Effector memory CD8-positive, alpha-beta T cell (primary cell): Measurements from ENCODE around the gene LRRC75A.
A peak's percentile ranks its signal among the peaks of the same experiment; 100 is the strongest.

Experiments
- ATAC-seq: fragments of 150-1000 bp; cut with Tn5 transposase; replicated peaks from 2 replicates; pipeline ENCODE4 v1.10.0; 2021; ENCODE audit warnings: mild to moderate bottlenecking, moderate library complexity
- DNase-seq, 3 experiments: peaks; one replicate each; pipeline ENCODE4 v3.0.0; 2021
- H3K27ac Mint-ChIP-seq, 2 donors: one replicate each; pipeline ENCODE4 v1.8.0; 2022; ENCODE audit warnings: mild to moderate bottlenecking in 2 of 2, mixed read lengths in 2 of 2, moderate library complexity in 2 of 2
- H3K27me3 Mint-ChIP-seq, 2 donors: one replicate each; pipeline ENCODE4 v1.8.0; 2022; ENCODE audit warnings: mixed read lengths in 2 of 2
- H3K36me3 Mint-ChIP-seq: one replicate; pipeline ENCODE4 v1.8.0; 2022; ENCODE audit warnings: mild to moderate bottlenecking, moderate library complexity, mixed read lengths; ENCODE audit not compliant: insufficient read depth
- H3K4me1 Mint-ChIP-seq, 2 donors: one replicate each; pipeline ENCODE4 v1.8.0; 2022; ENCODE audit warnings: low read depth in 2 of 2, mixed read lengths in 2 of 2
- H3K4me3 Mint-ChIP-seq, 2 donors: one replicate each; pipeline ENCODE4 v1.8.0; 2022; ENCODE audit warnings: mild to moderate bottlenecking in 2 of 2, mixed read lengths in 2 of 2, moderate library complexity in 2 of 2
- H3K9me3 Mint-ChIP-seq, 2 donors: one replicate each; pipeline ENCODE4 v1.8.0; 2022; ENCODE audit warnings: mixed read lengths in 2 of 2

Gene LRRC75A

GRCh38 chr17:16438557-16439302, 53.3 kb downstream of the LRRC75A start:
- H3K4me1 Mint-ChIP-seq, result peaks cover 51 to 66% of the 10 kb centered on the region in 2 donors
- peak overlapping the region; percentile 98 to 99 for H3K4me3 Mint-ChIP-seq
- H3K36me3 Mint-ChIP-seq, result peaks cover 56% of the 10 kb centered on the region
- H3K27me3 Mint-ChIP-seq, result no peaks in the 10 kb centered on the region
- H3K27ac Mint-ChIP-seq, result peak overlapping the region; percentile 99
- no peaks in the 10 kb centered on the region for H3K9me3 Mint-ChIP-seq
- ATAC-seq (peak; percentile 77), DNase-seq (peak; percentile 90 to 91 (median 91))

DNA sequence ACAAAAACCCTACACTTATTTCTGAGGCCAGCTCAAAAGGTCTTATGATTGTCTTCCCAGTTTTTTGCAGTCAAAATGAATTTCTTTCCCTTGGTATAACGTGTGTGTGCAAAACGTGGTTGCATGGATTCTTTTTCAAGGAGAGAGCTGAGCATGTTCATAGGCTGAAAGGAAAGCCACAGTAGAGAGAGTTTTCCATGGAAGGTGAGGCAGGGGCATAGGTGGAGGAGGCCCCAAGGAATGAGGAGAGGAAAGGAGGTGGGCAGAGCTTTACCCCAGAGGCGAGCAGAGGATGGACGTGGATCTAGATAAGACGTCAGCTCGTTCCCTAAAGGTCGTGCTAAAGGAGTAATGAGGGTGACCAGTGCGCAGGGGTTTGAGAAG, 53.8 kb downstream of the LRRC75A start:
- DNase-seq, result no peak
- Mint-ChIP-seq H3K4me1 (peaks cover 50 to 66% of the 10 kb centered on the region in 2 donors), H3K4me3 (peak overlapping the region; percentile 98 to 99), H3K36me3 (peaks cover 61% of the 10 kb centered on the region), H3K9me3 (no peaks in the 10 kb centered on the region), H3K27me3 (no peaks in the 10 kb centered on the region), H3K27ac (peak overlapping the region; percentile 99)
- no peak for ATAC-seq

DNA sequence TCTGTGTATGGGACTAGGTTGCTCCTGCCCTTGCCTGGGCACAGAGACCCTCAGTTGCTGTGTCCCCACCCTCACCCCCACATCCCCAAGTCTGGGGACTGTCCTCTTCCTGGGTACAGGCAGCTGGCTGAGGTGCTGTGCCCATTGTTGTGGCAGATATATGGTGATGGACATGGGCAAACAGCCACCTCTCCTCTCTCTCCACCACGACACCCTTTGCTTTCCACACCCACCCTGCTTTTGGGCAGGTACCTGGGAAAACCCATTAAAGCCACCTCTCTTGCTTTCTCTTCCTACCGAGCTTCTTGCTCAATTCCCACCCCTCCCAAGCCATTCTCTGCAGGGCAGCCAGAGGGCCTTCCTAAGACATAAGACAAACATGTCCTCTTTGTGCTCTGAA, 54.9 kb downstream of the LRRC75A start:
- Mint-ChIP-seq H3K27ac (peak overlapping the region; percentile 85 to 99), H3K4me1 (peaks cover 40 to 56% of the 10 kb centered on the region in 2 donors), H3K4me3 (no peak overlapping the region), H3K27me3 (no peaks in the 10 kb centered on the region), H3K9me3 (no peaks in the 10 kb centered on the region), H3K36me3 (peaks cover 70% of the 10 kb centered on the region)
- ATAC-seq, result no peak
- DNase-seq, result no peak

DNA sequence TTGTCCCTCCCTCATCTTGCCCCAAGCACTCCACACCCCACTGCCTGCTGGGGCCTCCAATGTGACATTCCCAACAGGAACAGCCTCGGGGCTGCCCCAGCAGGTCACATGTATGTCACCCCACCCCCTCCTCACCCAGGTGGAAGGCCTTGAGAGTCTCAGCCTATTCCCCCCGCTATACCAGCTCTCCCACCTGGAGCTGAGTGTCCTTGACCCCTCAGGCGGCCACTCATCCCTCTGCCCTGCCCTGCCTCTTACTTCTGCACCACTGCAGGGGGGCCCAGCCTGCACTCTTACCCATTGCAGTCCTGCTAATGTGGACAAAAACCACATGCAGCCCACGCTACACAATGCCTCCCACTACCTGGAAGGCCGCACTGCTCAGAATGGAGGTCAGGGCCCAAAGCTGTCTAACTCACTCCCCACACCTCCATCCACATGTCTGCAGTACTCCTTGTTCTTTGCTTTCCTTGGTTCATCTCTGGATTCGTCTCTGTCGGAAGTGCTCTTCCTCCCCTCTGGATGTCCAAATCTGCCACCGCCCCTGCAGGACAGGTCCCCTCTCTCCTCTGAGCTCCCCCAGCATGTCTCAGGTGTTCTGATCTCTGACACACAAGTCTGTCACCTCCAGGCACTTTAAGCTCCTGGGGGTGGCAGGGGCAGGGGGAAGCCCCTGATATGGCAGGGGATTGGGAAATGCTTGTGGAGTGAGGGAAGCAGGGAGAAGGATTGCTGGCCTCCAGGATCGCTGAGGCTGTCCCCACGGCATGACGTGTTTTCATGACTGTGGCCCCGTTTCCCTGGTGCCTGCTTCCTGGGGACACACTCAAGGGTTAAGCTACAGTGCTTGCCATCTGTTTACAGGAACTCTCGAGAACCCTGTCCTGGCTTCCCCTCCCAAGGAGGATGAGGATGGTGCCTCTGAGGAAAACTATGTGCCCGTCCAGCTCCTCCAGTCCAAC, 55.8 kb downstream of the LRRC75A start:
- peaks cover 36 to 48% of the 10 kb centered on the region in 2 donors for H3K4me1 Mint-ChIP-seq
- no peak for DNase-seq
- ATAC-seq, result no peak
- no peaks in the 10 kb centered on the region for H3K27me3 Mint-ChIP-seq
- peak overlapping the region; percentile 81 to 99 for H3K27ac Mint-ChIP-seq
- no peaks in the 10 kb centered on the region for H3K9me3 Mint-ChIP-seq
- peaks cover 62% of the 10 kb centered on the region for H3K36me3 Mint-ChIP-seq
- no peak overlapping the region for H3K4me3 Mint-ChIP-seq

- Mint-ChIP-seq H3K4me3 (no peak overlapping the region), H3K27ac (peak overlapping the region; percentile 81 to 99)
Observed at GRCh38 chr17:16434662-16435061, 57.3 kb downstream of the LRRC75A start.

GRCh38 chr17:16433514-16433913, 58.5 kb downstream of the LRRC75A start:
- ATAC-seq (no peak), DNase-seq (no peak)
- Mint-ChIP-seq H3K27me3 (no peaks in the 10 kb centered on the region), H3K9me3 (no peaks in the 10 kb centered on the region), H3K36me3 (peaks cover 52% of the 10 kb centered on the region), H3K4me3 (no peak overlapping the region), H3K4me1 (peaks cover 20 to 27% of the 10 kb centered on the region in 2 donors), H3K27ac (peak overlapping the region in 1 of 2 donors; percentile 71)

More at GRCh38 chr17:16434662-16435061, 57.3 kb downstream of the LRRC75A start:
- Mint-ChIP-seq H3K4me1 (peaks cover 28 to 38% of the 10 kb centered on the region in 2 donors), H3K36me3 (peaks cover 59% of the 10 kb centered on the region), H3K9me3 (no peaks in the 10 kb centered on the region), H3K27me3 (no peaks in the 10 kb centered on the region)
- DNase-seq (no peak), ATAC-seq (no peak)

- Mint-ChIP-seq H3K4me1 (peaks cover 12 to 15% of the 10 kb centered on the region in 2 donors), H3K4me3 (no peak overlapping the region), H3K27ac (peak overlapping the region in 1 of 2 donors; percentile 31), H3K9me3 (no peaks in the 10 kb centered on the region), H3K36me3 (peaks cover 44% of the 10 kb centered on the region), H3K27me3 (no peaks in the 10 kb centered on the region)
- DNase-seq (no peak), ATAC-seq (no peak)
Observed at GRCh38 chr17:16432017-16432416, 60.0 kb downstream of the LRRC75A start.

DNA sequence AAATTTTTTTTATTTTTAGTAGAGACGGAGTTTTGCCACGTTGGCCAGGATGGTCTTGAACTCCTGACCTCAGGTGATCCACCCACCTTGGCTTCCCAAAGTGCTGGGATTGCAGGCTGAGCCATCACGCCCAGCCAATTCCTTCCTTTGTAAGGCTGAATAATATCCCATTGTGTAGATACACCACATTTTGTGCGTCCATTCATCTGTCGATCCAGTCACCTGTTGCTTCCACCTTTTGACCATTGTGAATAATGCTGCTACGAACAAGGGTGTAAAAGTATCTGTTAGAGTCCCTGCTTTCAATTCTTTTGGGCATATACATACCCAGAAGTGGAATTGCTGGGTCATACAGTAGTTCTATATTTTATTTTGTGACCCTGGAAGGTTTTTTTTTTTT, 61.3 kb downstream of the LRRC75A start:
- H3K36me3 Mint-ChIP-seq, result peaks cover 53% of the 10 kb centered on the region
- no peaks in the 10 kb centered on the region for H3K9me3 Mint-ChIP-seq
- H3K27ac Mint-ChIP-seq, result peak overlapping the region in 1 of 2 donors; percentile 77
- DNase-seq (no peak), ATAC-seq (no peak)
- no peak overlapping the region for H3K4me3 Mint-ChIP-seq
- no peaks in the 10 kb centered on the region for H3K27me3 Mint-ChIP-seq
- peaks cover 8% of the 10 kb centered on the region in 2 donors for H3K4me1 Mint-ChIP-seq

GRCh38 chr17:16429083-16429482, 62.9 kb downstream of the LRRC75A start:
- H3K9me3 Mint-ChIP-seq, result no peaks in the 10 kb centered on the region
- no peaks in the 10 kb centered on the region for H3K27me3 Mint-ChIP-seq
- no peak for ATAC-seq
- H3K4me1 Mint-ChIP-seq, result peaks cover 0 to 3% of the 10 kb centered on the region in 2 donors
- no peak overlapping the region for H3K4me3 Mint-ChIP-seq
- DNase-seq, result no peak
- H3K27ac Mint-ChIP-seq, result peak overlapping the region in 1 of 2 donors; percentile 77
- H3K36me3 Mint-ChIP-seq, result peaks cover 62% of the 10 kb centered on the region

- Mint-ChIP-seq H3K27ac (peak overlapping the region in 1 of 2 donors; percentile 17), H3K9me3 (no peaks in the 10 kb centered on the region), H3K4me3 (no peak overlapping the region), H3K27me3 (no peaks in the 10 kb centered on the region), H3K36me3 (peaks cover 65% of the 10 kb centered on the region), H3K4me1 (peaks cover 0 to 3% of the 10 kb centered on the region in 2 donors)
- ATAC-seq (no peak), DNase-seq (peak in 1 of 3 experiments; percentile 20)
Observed at GRCh38 chr17:16428098-16428882, 63.7 kb downstream of the LRRC75A start.

DNA sequence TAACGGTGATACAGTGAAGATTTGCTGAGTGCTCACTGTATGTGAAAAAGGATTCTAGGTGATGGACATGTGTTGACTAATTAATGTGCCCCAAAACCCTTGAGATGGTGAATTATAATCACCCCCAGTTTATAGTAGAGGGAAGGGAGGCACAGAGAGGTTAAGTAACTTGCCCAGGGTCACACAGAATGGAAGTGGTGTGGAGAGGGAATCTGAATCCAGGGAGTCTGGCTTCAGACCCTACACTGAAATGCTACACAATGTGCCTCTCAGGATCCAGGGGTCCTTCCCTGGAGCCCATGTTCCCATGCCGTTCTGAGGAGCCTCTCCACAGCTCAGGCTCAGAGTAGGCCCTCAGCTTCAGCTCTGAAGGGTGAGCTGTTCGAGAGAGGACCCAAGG, 65.0 kb downstream of the LRRC75A start:
- no peak for DNase-seq
- Mint-ChIP-seq H3K4me1 (peaks cover 3 to 6% of the 10 kb centered on the region in 2 donors), H3K4me3 (no peak overlapping the region), H3K36me3 (peaks cover 65% of the 10 kb centered on the region), H3K9me3 (no peaks in the 10 kb centered on the region), H3K27me3 (no peaks in the 10 kb centered on the region), H3K27ac (no peak overlapping the region)
- ATAC-seq, result no peak

DNA sequence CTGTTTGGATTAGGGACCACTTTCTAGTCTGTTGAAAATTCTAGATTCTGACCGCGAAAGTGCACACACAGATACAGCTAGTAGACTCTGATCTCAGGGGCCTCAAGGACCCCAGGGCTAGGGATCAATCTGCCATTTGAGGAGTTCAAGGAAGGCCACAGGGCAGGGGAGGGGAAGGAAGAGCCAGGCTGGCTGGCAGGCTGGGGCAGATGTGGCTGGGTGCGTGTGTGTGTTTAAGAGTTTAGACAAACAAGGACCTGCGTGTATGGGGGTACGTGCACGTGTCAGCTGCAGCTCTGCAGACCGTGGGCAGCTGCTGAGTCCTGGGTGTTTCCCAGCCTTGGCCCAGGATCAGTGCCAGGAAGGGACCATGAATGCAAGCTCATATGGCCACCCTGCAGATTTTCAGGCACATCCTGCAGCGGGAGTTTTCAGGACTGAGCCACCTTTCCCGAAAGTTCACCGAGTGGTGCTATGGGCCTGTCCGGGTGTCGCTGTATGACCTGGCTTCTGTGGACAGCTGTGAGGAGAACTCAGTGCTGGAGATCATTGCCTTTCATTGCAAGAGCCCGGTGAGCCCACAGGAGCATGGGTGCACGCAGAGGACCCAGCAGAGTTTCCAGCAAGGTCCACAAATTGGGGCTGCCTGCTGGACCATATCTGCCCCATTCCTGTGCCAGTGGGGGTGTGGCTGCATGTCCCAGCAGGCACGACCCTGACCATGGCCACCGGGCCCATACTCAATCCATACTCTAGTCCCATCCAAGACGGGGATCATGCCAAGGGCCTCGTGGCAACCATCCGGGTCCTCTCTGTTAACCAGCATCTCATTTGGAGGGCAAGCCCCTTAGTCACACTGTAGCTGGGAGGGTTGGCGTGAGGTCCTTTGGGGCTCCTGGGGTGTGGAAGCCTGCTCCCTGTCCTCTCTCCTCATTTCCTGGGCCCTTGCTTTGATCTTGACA, 66.0 kb downstream of the LRRC75A start:
- H3K4me1 Mint-ChIP-seq, result peaks cover 4 to 7% of the 10 kb centered on the region in 2 donors
- no peaks in the 10 kb centered on the region for H3K9me3 Mint-ChIP-seq
- H3K27me3 Mint-ChIP-seq, result no peaks in the 10 kb centered on the region
- no peak overlapping the region for H3K4me3 Mint-ChIP-seq
- H3K27ac Mint-ChIP-seq, result peak overlapping the region in 1 of 2 donors; percentile 38
- ATAC-seq, result no peak
- no peak for DNase-seq
- H3K36me3 Mint-ChIP-seq, result peaks cover 75% of the 10 kb centered on the region
